Measurements from ENCODE around the gene EMX1. TPM values are rescaled to one million over a fixed set of nuclear protein-coding genes. Genes with fewer than 3 reads are reported as not detected.

Gene EMX1
- total and polyA plus RNA-seq, 2 of the 13 experiments (the other 11 are each of a cell fraction or from before 2014, with no cell fraction given): 0.62 to 4.9 TPM

DNA sequence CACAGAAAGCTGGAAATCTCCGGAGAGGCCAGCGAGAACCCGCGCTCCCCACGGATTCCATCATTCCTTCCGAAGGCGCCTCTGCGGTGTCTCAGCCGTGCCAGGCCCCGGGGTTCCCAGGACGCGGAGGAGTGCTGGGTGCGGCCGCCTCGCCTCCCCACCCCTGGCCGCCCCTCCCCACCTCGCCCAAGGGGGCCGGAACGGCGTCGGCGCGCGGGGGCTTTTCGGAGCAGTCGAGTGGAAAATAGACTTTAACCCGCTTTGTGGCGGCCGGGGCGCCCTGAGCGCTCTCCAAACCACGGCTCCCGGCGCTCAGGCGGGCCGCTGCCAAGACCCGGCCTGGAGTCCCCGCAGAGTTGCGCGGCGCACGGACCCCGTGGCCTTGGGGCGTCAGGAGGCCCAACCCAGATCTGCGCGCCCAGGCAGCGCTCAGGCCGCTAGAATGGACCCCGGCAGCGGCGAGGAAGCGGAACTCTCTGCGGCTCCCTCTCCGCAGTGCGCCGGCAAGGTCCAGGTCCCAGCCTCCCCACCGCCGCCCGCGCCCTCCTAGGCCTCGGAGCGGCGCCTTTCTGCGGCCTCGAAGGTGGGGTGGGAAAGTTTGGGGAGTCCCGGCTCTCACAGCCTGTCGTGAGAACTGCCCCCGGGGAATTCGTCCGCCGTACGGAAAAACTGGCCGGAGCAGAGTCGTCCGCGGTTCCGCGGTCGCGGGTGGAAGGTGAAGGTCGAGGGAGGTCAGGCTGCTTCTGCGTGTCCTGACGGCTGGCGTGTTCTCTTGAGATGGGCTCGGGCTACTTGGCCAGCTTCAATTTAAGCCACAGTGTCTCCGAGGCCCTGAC lies 1.2 kb upstream of the EMX1 start (continued):
- TF ChIP-seq IKZF5 (CRISPR knock-in tag; IDR thresholded peaks at IDR 0.05) (peak; percentile 55; the same call in 1 of the 2 replicates), CREB1 (IDR thresholded peaks at IDR 0.05) (no peak), CREB1 (CRISPR knock-in tag; IDR thresholded peaks at IDR 0.05) (no peak), SP4 (CRISPR knock-in tag; IDR thresholded peaks at IDR 0.05) (0 out of 2 replicates have a peak, but pooled peaks have one; percentile 12), ZSCAN5A (CRISPR knock-in tag; IDR thresholded peaks at IDR 0.05; ENCODE audit: borderline replicate concordance) (no peak), SMAD9 (CRISPR knock-in tag; IDR thresholded peaks at IDR 0.05) (no peak), ZNF33A (CRISPR knock-in tag; IDR thresholded peaks at IDR 0.05; ENCODE audit: borderline replicate concordance) (no peak), ZNF749 (CRISPR knock-in tag; IDR thresholded peaks at IDR 0.05; ENCODE audit: borderline replicate concordance) (no peak), DPF2 (CRISPR knock-in tag; IDR thresholded peaks at IDR 0.05; ENCODE audit: borderline replicate concordance, low read depth) (no peak), TOPORS (CRISPR knock-in tag; IDR thresholded peaks at IDR 0.05) (peak; percentile 86; the same call in 1 of the 2 replicates), ZNF761 (CRISPR knock-in tag; conservative IDR thresholded peaks at IDR 0.05) (0 out of 2 replicates have a peak, but pooled peaks have one; percentile 17), ZMYM2 (CRISPR knock-in tag; IDR thresholded peaks at IDR 0.05) (peak; percentile 54; the same call in 1 of the 2 replicates), ZNF337 (CRISPR knock-in tag; IDR thresholded peaks at IDR 0.05; ENCODE audit: borderline replicate concordance, low read depth) (no peak; the same call in 1 of the 2 replicates), KAT7 (CRISPR knock-in tag; IDR thresholded peaks at IDR 0.05; ENCODE audit: borderline replicate concordance) (peak; percentile 64; the same call in 1 of the 2 replicates), ATF6 (CRISPR knock-in tag; conservative IDR thresholded peaks at IDR 0.05) (no peak), TAF15 (IDR thresholded peaks at IDR 0.05; ENCODE audit: low read depth, low read length, poor library complexity, severe bottlenecking) (no peak), HMG20A (CRISPR knock-in tag; IDR thresholded peaks at IDR 0.05; ENCODE audit: borderline replicate concordance) (no peak), ZNF777 (CRISPR knock-in tag; IDR thresholded peaks at IDR 0.05) (peak; percentile 97)
- TF ChIP-seq, protein P1, sequence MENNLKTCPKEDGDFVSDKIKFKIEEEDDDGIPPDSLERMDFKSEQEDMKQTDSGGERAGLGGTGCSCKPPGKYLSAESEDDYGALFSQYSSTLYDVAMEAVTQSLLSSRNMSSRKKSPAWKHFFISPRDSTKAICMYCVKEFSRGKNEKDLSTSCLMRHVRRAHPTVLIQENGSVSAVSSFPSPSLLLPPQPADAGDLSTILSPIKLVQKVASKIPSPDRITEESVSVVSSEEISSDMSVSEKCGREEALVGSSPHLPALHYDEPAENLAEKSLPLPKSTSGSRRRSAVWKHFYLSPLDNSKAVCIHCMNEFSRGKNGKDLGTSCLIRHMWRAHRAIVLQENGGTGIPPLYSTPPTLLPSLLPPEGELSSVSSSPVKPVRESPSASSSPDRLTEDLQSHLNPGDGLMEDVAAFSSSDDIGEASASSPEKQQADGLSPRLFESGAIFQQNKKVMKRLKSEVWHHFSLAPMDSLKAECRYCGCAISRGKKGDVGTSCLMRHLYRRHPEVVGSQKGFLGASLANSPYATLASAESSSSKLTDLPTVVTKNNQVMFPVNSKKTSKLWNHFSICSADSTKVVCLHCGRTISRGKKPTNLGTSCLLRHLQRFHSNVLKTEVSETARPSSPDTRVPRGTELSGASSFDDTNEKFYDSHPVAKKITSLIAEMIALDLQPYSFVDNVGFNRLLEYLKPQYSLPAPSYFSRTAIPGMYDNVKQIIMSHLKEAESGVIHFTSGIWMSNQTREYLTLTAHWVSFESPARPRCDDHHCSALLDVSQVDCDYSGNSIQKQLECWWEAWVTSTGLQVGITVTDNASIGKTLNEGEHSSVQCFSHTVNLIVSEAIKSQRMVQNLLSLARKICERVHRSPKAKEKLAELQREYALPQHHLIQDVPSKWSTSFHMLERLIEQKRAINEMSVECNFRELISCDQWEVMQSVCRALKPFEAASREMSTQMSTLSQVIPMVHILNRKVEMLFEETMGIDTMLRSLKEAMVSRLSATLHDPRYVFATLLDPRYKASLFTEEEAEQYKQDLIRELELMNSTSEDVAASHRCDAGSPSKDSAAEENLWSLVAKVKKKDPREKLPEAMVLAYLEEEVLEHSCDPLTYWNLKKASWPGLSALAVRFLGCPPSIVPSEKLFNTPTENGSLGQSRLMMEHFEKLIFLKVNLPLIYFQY (CRISPR knock-in tag; IDR thresholded peaks at IDR 0.05; ENCODE audit: borderline replicate concordance): peak; percentile 79; the same call in 1 of the 2 replicates
- TF ChIP-seq, protein P2, sequence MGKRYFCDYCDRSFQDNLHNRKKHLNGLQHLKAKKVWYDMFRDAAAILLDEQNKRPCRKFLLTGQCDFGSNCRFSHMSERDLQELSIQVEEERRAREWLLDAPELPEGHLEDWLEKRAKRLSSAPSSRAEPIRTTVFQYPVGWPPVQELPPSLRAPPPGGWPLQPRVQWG (CRISPR knock-in tag; IDR thresholded peaks at IDR 0.05; ENCODE audit: borderline replicate concordance, low read depth): no peak

Measured in HepG2 (cell line).